Measurements from ENCODE around the gene ADCY5. TPM values are rescaled to one million over a fixed set of nuclear protein-coding genes. Genes with fewer than 3 reads are reported as not detected.

The ADCY5 gene
- total and polyA plus RNA-seq, 7 experiments from 2014 or later, result 0.07 TPM; not detected in 6

DNA sequence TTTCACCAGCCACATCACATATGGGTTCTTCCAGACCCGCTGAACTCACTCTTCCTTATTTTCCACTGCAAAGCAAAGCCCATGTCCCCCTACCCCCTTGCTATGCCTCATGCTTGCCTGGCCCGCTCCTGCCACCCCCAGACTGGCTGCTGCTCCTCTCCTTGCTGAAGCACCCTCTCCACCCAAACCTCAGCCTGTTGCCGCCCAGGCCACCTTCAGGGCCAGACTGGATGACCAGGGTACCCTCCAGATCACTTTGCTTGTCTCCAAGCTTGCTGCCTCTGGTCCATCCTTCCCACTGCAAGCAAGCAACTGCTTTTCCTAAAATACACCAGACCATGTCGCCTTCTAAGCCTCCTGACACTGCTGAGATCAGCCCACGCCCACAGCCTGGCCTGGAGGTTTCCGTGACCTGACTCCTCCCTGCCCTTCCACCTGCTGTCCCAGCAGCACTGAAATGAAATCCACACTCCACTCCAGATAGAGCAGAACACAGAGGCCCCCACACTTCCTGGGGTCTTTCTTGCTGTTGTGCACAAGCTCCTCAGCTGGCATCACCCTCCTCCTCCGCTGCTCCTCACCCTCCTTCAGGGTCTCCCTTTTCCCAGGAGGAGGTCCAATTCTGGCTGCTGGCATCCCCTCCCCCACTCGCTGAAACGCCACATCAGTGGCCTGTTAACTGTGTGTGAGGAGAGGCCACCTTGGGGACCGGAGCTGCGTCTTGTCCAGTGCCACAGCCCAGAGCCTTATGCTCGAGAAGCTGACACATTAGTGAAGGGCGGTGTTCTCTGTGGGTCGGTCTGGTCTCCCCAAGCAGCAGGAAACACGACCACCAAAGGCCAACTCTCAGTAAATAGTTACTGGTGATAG is 99.1 kb downstream of the ADCY5 start:
- Histone ChIP-seq H3K27me3 (ENCODE audit: control insufficient read depth in 2 of 2, insufficient read depth in 2 of 2, low read length in 2 of 2) (no peaks in the 10 kb centered on the region), H3K27ac (ENCODE audit: low read depth, low read length) (no peak overlapping the region), H3K9me3 (ENCODE audit: control insufficient read depth in 2 of 3, low read length in 3 of 3) (no peaks in the 10 kb centered on the region), H3K4me3 (ENCODE audit: low read length) (no peak overlapping the region), H3K36me3 (ENCODE audit: control insufficient read depth in 2 of 3, insufficient read depth in 3 of 3, low read length in 3 of 3) (no peaks in the 10 kb centered on the region), H3K4me1 (ENCODE audit: control insufficient read depth in 2 of 2, insufficient read depth in 2 of 2, low read length in 2 of 2) (no peaks in the 10 kb centered on the region)
- ChIA-PET POLR2A (interaction anchor here (0.6 kb wide), 1 partner anchor 542 kb away, joined by 3 read pairs; no protein-coding TSS in a partner anchor), CTCF (no interaction called here)
- DNase-seq (no peak), ATAC-seq (no peak)
- H3K27ac Mint-ChIP-seq, result no peak overlapping the region
- no peak overlapping the region for H3K4me3 Mint-ChIP-seq
- H3K27me3 Mint-ChIP-seq, result peaks cover 9 to 45% (median 34%) of the 10 kb centered on the region in 5 donors
- peaks cover 0 to 1% (median 0%) of the 10 kb centered on the region in 5 donors for H3K36me3 Mint-ChIP-seq
- H3K4me1 Mint-ChIP-seq, result peaks cover 0 to 7% (median 0%) of the 10 kb centered on the region in 7 donors
- intact Hi-C loops (cut with micrococcal nuclease), result no loop called here
- H3K9me3 Mint-ChIP-seq, result peaks cover 0 to 8% (median 3%) of the 10 kb centered on the region in 11 donors

DNA sequence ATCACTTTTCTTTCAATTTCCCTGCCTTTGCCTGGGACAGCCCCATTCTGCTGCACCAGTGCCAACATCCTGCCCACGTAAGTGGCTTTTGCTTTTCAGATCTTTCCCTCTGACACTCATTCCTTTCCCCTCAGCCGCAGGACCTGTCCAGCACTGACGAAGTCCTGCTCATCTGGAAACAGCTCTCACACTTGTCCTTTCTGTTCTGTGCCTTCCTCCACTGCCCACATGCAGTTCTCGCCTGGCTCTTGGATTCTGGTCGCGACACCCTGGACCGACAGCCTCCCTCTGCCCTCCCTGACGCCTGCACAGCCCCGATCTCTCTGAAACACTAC is 99.7 kb downstream of the ADCY5 start:
- intact Hi-C loops (cut with micrococcal nuclease), result no loop called here
- H3K9me3 ChIP-seq (ENCODE audit: control insufficient read depth in 2 of 3, low read length in 3 of 3), result no peaks in the 10 kb centered on the region
- H3K4me3 Mint-ChIP-seq, result no peak overlapping the region
- no peaks in the 10 kb centered on the region for H3K36me3 ChIP-seq (ENCODE audit: control insufficient read depth in 2 of 3, insufficient read depth in 3 of 3, low read length in 3 of 3)
- DNase-seq (no peak), ATAC-seq (no peak)
- H3K27me3 Mint-ChIP-seq, result peaks cover 5 to 42% (median 28%) of the 10 kb centered on the region in 5 donors
- no peaks in the 10 kb centered on the region for H3K27me3 ChIP-seq (ENCODE audit: control insufficient read depth in 2 of 2, insufficient read depth in 2 of 2, low read length in 2 of 2)
- POLR2A ChIA-PET, result no interaction called here
- H3K36me3 Mint-ChIP-seq, result no peaks in the 10 kb centered on the region
- H3K27ac Mint-ChIP-seq, result no peak overlapping the region
- H3K4me3 ChIP-seq (ENCODE audit: low read length), result no peak overlapping the region
- peaks cover 0 to 13% (median 0%) of the 10 kb centered on the region in 7 donors for H3K4me1 Mint-ChIP-seq
- no peak overlapping the region for H3K27ac ChIP-seq (ENCODE audit: low read depth, low read length)
- H3K9me3 Mint-ChIP-seq, result peaks cover 0 to 3% (median under 1%) of the 10 kb centered on the region in 11 donors
- H3K4me1 ChIP-seq (ENCODE audit: control insufficient read depth in 2 of 2, insufficient read depth in 2 of 2, low read length in 2 of 2), result no peaks in the 10 kb centered on the region
- CTCF ChIA-PET, result no interaction called here

DNA sequence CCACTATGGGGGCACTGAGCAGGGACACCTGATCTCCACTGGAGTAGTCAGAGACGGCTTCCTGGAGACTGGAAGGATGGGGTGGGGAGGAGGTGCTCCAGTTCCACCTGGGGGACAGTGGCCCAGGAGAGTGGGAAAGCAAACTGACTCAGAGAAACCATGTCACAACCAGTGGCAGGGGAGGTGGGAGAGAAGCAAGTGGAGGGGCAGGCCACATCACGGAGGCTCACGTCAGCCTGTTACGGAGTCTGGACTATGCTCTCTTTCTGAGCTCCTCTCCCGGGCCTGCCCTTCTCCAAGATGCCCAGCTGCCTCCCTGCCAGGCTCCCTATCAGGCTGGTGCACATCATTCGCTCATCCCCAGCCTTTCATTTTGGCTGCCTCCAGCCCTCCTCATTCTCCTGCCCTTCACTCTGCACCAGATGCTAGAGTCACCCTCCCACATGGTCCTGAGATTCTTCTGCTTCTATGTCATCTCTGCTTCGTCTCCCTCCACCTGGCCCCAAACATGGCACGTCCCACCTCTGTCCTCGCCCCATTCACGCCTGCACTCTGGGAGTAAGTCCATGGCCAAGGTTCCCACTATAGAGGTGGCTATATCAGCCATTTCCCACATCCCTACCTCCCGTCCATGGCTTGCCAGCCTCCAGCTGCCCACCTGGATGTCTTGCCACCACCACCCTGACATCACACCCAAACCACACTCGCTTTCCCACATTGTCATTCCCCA is 100.3 kb downstream of the ADCY5 start:
- Mint-ChIP-seq H3K27ac (no peak overlapping the region), H3K27me3 (peaks cover 3 to 38% (median 22%) of the 10 kb centered on the region in 5 donors), H3K4me3 (no peak overlapping the region), H3K36me3 (no peaks in the 10 kb centered on the region), H3K4me1 (peaks cover 0 to 15% (median 0%) of the 10 kb centered on the region in 7 donors), H3K9me3 (peaks cover 0 to 2% (median 0%) of the 10 kb centered on the region in 11 donors)
- H3K4me1 ChIP-seq (ENCODE audit: control insufficient read depth in 2 of 2, insufficient read depth in 2 of 2, low read length in 2 of 2), result no peaks in the 10 kb centered on the region
- no peak overlapping the region for H3K4me3 ChIP-seq (ENCODE audit: low read length)
- intact Hi-C loops (cut with micrococcal nuclease), result no loop called here
- H3K27ac ChIP-seq (ENCODE audit: low read depth, low read length), result no peak overlapping the region
- ChIA-PET POLR2A (no interaction called here), CTCF (no interaction called here)
- ATAC-seq, result no peak
- no peaks in the 10 kb centered on the region for H3K27me3 ChIP-seq (ENCODE audit: control insufficient read depth in 2 of 2, insufficient read depth in 2 of 2, low read length in 2 of 2)
- H3K36me3 ChIP-seq (ENCODE audit: control insufficient read depth in 2 of 3, insufficient read depth in 3 of 3, low read length in 3 of 3), result no peaks in the 10 kb centered on the region
- no peak for DNase-seq
- H3K9me3 ChIP-seq (ENCODE audit: control insufficient read depth in 2 of 3, low read length in 3 of 3), result no peaks in the 10 kb centered on the region

DNA sequence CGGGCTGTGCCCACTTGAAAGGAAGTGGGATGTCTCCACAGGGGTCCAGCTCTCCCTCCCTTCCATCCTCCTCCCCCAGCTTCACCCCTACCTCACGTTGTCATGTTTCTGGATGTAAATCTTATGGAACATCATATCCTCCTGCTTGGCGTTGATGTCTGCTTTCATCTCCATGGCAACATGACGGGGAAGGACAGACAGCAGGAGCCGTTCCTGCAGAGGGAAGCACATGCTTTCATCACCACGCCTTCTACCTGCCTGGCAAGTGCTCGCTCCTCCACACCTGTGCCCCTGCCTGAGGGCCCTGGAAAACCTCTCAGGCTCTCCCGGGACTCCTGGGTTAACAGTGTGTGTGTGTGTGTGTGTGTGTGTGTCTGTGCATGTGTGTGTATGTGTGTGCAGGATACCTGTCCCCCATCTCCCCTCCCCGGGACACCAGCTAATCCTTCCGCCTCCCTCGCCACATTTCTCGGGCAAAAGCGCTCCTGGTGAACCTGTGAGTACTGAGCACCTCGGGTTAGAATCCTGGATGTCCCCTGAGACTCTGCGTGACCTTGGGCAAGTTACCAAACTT is 101.1 kb downstream of the ADCY5 start:
- Histone ChIP-seq H3K36me3 (ENCODE audit: control insufficient read depth in 2 of 3, insufficient read depth in 3 of 3, low read length in 3 of 3) (no peaks in the 10 kb centered on the region), H3K9me3 (ENCODE audit: control insufficient read depth in 2 of 3, low read length in 3 of 3) (no peaks in the 10 kb centered on the region), H3K27ac (ENCODE audit: low read depth, low read length) (no peak overlapping the region), H3K4me1 (ENCODE audit: control insufficient read depth in 2 of 2, insufficient read depth in 2 of 2, low read length in 2 of 2) (no peaks in the 10 kb centered on the region), H3K27me3 (ENCODE audit: control insufficient read depth in 2 of 2, insufficient read depth in 2 of 2, low read length in 2 of 2) (no peaks in the 10 kb centered on the region), H3K4me3 (ENCODE audit: low read length) (no peak overlapping the region)
- ATAC-seq (no peak), DNase-seq (no peak)
- intact Hi-C loops (cut with micrococcal nuclease), result no loop called here
- H3K9me3 Mint-ChIP-seq, result peaks cover 0 to 2% (median 0%) of the 10 kb centered on the region in 11 donors
- no peak overlapping the region for H3K4me3 Mint-ChIP-seq
- H3K4me1 Mint-ChIP-seq, result peaks cover 0 to 15% (median 0%) of the 10 kb centered on the region in 7 donors
- no peaks in the 10 kb centered on the region for H3K36me3 Mint-ChIP-seq
- CTCF ChIA-PET, result no interaction called here
- POLR2A ChIA-PET, result no interaction called here
- no peak overlapping the region for H3K27ac Mint-ChIP-seq
- H3K27me3 Mint-ChIP-seq, result peaks cover 3 to 38% (median 22%) of the 10 kb centered on the region in 5 donors

DNA sequence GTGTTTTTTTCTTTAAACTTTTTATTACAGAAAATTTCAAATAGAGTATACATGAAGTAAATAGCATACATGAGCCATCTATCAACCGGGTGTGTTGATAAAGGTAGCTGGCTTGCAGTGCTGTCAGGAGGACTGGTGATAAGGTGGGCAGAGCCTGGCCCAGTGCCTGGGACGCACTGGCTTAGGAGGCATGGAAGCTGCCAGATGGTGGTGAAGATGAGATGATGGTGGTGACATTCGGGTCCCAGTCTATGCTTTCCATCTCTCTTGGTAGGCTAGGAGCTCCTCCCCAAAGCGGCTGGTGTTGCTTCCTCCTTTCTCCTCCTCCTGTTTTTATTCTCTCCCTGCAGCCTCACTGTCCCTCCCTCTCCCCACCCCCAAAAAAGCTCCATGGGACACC is 101.7 kb downstream of the ADCY5 start:
- Histone ChIP-seq H3K9me3 (ENCODE audit: control insufficient read depth in 2 of 3, low read length in 3 of 3) (no peaks in the 10 kb centered on the region), H3K36me3 (ENCODE audit: control insufficient read depth in 2 of 3, insufficient read depth in 3 of 3, low read length in 3 of 3) (no peaks in the 10 kb centered on the region), H3K27ac (ENCODE audit: low read depth, low read length) (no peak overlapping the region), H3K4me3 (ENCODE audit: low read length) (no peak overlapping the region), H3K4me1 (ENCODE audit: control insufficient read depth in 2 of 2, insufficient read depth in 2 of 2, low read length in 2 of 2) (no peaks in the 10 kb centered on the region), H3K27me3 (ENCODE audit: control insufficient read depth in 2 of 2, insufficient read depth in 2 of 2, low read length in 2 of 2) (no peaks in the 10 kb centered on the region)
- ChIA-PET POLR2A (no interaction called here), CTCF (no interaction called here)
- Mint-ChIP-seq H3K4me3 (no peak overlapping the region), H3K4me1 (peaks cover 0 to 15% (median 0%) of the 10 kb centered on the region in 7 donors), H3K9me3 (peaks cover 0 to 2% (median 0%) of the 10 kb centered on the region in 11 donors), H3K27me3 (peaks cover 3 to 38% (median 22%) of the 10 kb centered on the region in 5 donors), H3K27ac (no peak overlapping the region), H3K36me3 (no peaks in the 10 kb centered on the region)
- no peak for DNase-seq
- intact Hi-C loops (cut with micrococcal nuclease), result no loop called here
- ATAC-seq, result no peak

DNA sequence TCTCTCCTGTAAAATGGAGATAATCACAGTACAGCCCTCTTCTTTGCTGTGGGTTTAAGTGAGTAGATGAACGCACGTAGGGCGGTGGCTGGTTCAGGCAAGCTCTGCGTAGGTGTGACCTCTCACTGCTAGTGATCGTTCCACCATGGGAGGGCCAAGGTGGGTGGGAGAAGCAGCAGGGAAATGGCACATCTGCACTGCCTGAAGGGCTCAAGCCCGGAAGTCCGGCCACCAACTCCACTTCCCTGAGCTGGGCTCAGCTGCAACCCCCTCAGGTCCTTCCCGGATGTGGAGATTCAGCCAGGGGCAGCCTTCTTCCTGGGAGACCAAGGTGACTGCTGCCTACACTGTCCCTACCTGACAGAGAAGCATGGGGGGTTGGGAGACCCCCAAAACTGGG is 102.9 kb downstream of the ADCY5 start:
- POLR2A ChIA-PET, result no interaction called here
- Mint-ChIP-seq H3K4me3 (no peak overlapping the region), H3K9me3 (peaks cover 0 to 2% (median 0%) of the 10 kb centered on the region in 11 donors), H3K36me3 (no peaks in the 10 kb centered on the region), H3K27me3 (peaks cover 3 to 38% (median 22%) of the 10 kb centered on the region in 5 donors), H3K27ac (no peak overlapping the region), H3K4me1 (peaks cover 0 to 15% (median 0%) of the 10 kb centered on the region in 7 donors)
- Histone ChIP-seq H3K36me3 (ENCODE audit: control insufficient read depth in 2 of 3, insufficient read depth in 3 of 3, low read length in 3 of 3) (no peaks in the 10 kb centered on the region), H3K4me3 (ENCODE audit: low read length) (no peak overlapping the region), H3K27ac (ENCODE audit: low read depth, low read length) (no peak overlapping the region), H3K9me3 (ENCODE audit: control insufficient read depth in 2 of 3, low read length in 3 of 3) (no peaks in the 10 kb centered on the region), H3K27me3 (ENCODE audit: control insufficient read depth in 2 of 2, insufficient read depth in 2 of 2, low read length in 2 of 2) (no peaks in the 10 kb centered on the region), H3K4me1 (ENCODE audit: control insufficient read depth in 2 of 2, insufficient read depth in 2 of 2, low read length in 2 of 2) (no peaks in the 10 kb centered on the region)
- ATAC-seq (no peak), DNase-seq (no peak)
- CTCF ChIA-PET, result no interaction called here
- intact Hi-C loops (cut with micrococcal nuclease), result no loop called here

All from naive thymus-derived CD4-positive, alpha-beta T cell (primary cell).